Endothelial cell of umbilical vein (primary cell): ENCODE data around the gene GAPVD1. TPM values are rescaled to one million over a fixed set of nuclear protein-coding genes. Genes with fewer than 3 reads are reported as not detected.

Source experiments
- BruUV-seq: library from RNA; stranded (reverse); fragments of 400-500 nt; replicated peaks from 2 replicates; lab custom pipeline; 2021; lab: Mats Ljungman, UMichigan
- CTCF ChIA-PET: fragments of 300-600, 350-600 bp; sonication (Branson Sonifier 250); formaldehyde crosslinking; loops from one replicate; lab custom pipeline; 2021; ENCODE audit warnings: antibody characterized with exemption, inconsistent platforms; lab: Charles Lee
- POLR2A ChIA-PET: fragments of 300-600, 350-600 bp; sonication (Branson Sonifier 250); formaldehyde crosslinking; loops from one replicate; lab custom pipeline; 2021; ENCODE audit warnings: antibody characterized with exemption, inconsistent platforms; lab: Charles Lee
- DNase-seq: peaks from one replicate; pipeline ENCODE4 v3.0.0-alpha.2; 2011; ENCODE audit warnings: low read depth, low spot score
- FAIRE-seq: peaks from 2 replicates; lab custom pipeline; 2011; peaks lifted over from hg19 to GRCh38; lab: Jason Lieb, UNC
- H2AFZ ChIP-seq: 2 replicates; pipeline ENCODE4 v1.6.0; 2012; ENCODE audit warnings: low read depth, low read length, control low read depth, inconsistent platforms
- H3K27ac ChIP-seq: 2 replicates; pipeline ENCODE4 v1.5.1; 2011; ENCODE audit warnings: low read depth, mild to moderate bottlenecking, control low read depth, low read length, moderate library complexity; ENCODE audit not compliant: insufficient read depth
- H3K27me3 ChIP-seq, 2 experiments: 2 replicates each; pipeline versions ENCODE4 v1.6.0 to v1.6.1; 2011; ENCODE audit warnings: low read length in 2 of 2, mixed read lengths in 1 of 2; ENCODE audit not compliant: control insufficient read depth in 2 of 2, insufficient read depth in 2 of 2
- H3K36me3 ChIP-seq, 2 experiments: 2 replicates in 1 of 2; 3 replicates in 1 of 2; pipeline ENCODE4 v1.5.1; 2011; ENCODE audit warnings: low read length in 2 of 2, mild to moderate bottlenecking in 1 of 2, moderate library complexity in 1 of 2; ENCODE audit not compliant: control insufficient read depth in 2 of 2, insufficient read depth in 2 of 2; ENCODE audit errors: extremely low read depth in 1 of 2
- H3K4me1 ChIP-seq: 3 replicates; pipeline ENCODE4 v1.5.1; 2011; ENCODE audit warnings: mild to moderate bottlenecking, low read length; ENCODE audit not compliant: control insufficient read depth, insufficient read depth; ENCODE audit errors: extremely low read depth
- H3K4me2 ChIP-seq: 2 replicates; pipeline ENCODE4 v1.6.1; 2011; ENCODE audit warnings: low read length, control low read depth, mixed read lengths; ENCODE audit not compliant: insufficient read depth
- H3K4me3 ChIP-seq, 3 experiments: fragments of 200-600 bp in 1 of 3; sonication (generic), shearing (Covaris generic) in 1 of 3; replicated peaks in 1 of 3; 2 replicates each; pipeline ENCODE4 v1.5.1; 2011 to 2016; ENCODE audit warnings: control low read depth in 3 of 3, low read length in 3 of 3, mild to moderate bottlenecking in 2 of 3, inconsistent platforms in 1 of 3, low read depth in 1 of 3, moderate library complexity in 1 of 3; ENCODE audit not compliant: insufficient read depth in 1 of 3
- H3K79me2 ChIP-seq: 2 replicates; pipeline ENCODE4 v1.6.0; 2012; ENCODE audit warnings: low read length, inconsistent platforms; ENCODE audit not compliant: control insufficient read depth, insufficient read depth
- H3K9ac ChIP-seq: replicated peaks from 2 replicates; pipeline ENCODE3; 2011; ENCODE audit warnings: low read length, control low read depth; ENCODE audit not compliant: insufficient read depth; ENCODE audit errors: extremely low read depth
- H3K9me1 ChIP-seq: replicated peaks from 3 replicates; pipeline ENCODE4 v1.6.0; 2011; ENCODE audit warnings: mild to moderate bottlenecking, low read length; ENCODE audit not compliant: control insufficient read depth, insufficient read depth; ENCODE audit errors: extremely low read depth
- H3K9me3 ChIP-seq: replicated peaks from 2 replicates; pipeline ENCODE4 v1.5.1; 2012; ENCODE audit warnings: low read length, inconsistent platforms; ENCODE audit not compliant: control insufficient read depth, insufficient read depth
- H4K20me1 ChIP-seq: replicated peaks from 2 replicates; pipeline ENCODE3; 2011; ENCODE audit warnings: mild to moderate bottlenecking, low read length; ENCODE audit not compliant: control insufficient read depth, insufficient read depth; ENCODE audit errors: extremely low read depth
- CTCF ChIP-seq, 2 donors: IDR thresholded peaks; 1 replicate in 1 of 2; 2 replicates in 1 of 2; pipeline ENCODE4 v1.5.1; 2011; ENCODE audit warnings: low read length in 2 of 2, mild to moderate bottlenecking in 2 of 2, moderate library complexity in 2 of 2, control low read depth in 1 of 2, inconsistent platforms in 1 of 2, low read depth in 1 of 2; ENCODE audit not compliant: insufficient read depth in 1 of 2; ENCODE audit errors: extremely low read depth in 1 of 2
- EZH2 ChIP-seq: IDR thresholded peaks from 2 replicates; pipeline ENCODE4 v1.6.1; 2012; ENCODE audit warnings: borderline replicate concordance, low read depth, mild to moderate bottlenecking, moderate library complexity, low read length, inconsistent platforms; ENCODE audit not compliant: severe bottlenecking
- GATA2 ChIP-seq: IDR thresholded peaks from 2 replicates; pipeline ENCODE4 v1.7.0; 2011; ENCODE audit warnings: low read depth, mild to moderate bottlenecking, moderate library complexity, mixed read lengths, low read length; ENCODE audit not compliant: insufficient read length, insufficient read depth
- MYC ChIP-seq: IDR thresholded peaks from one replicate; pipeline ENCODE4 v1.6.1; 2011; ENCODE audit warnings: mild to moderate bottlenecking, low read depth, low read length
- POLR2AphosphoS5 ChIP-seq: IDR thresholded peaks from 2 replicates; pipeline ENCODE4 v1.6.1; 2012; ENCODE audit warnings: low read depth, mild to moderate bottlenecking, control low read depth, low read length, moderate library complexity; ENCODE audit not compliant: insufficient read depth
- dilution Hi-C: fragments of 300-500 bp; cut with MboI; formaldehyde crosslinking; loops from one replicate; pipeline ENCODE4 v1.15.0; 2019; ENCODE audit warnings: low sequenced_read_pairs; ENCODE audit not compliant: extremely low pct_ligation_motif_present
- intact Hi-C: fragments of 100-400 bp; cut with micrococcal nuclease; formaldehyde crosslinking; loops from one replicate; pipeline ENCODE4 v1.10.0; 2022
- polyA plus RNA-seq, 4 experiments: library from polyadenylated mRNA; depleted of rRNA in 3 of 4; stranded (reverse) in 3 of 4; unstranded in 1 of 4; fragments of >200 nt; gene quantifications; 2 replicates each; pipeline versions ENCODE4 v1.2.1 to v1.2.3, GENCODE V29; 2011 to 2012; ENCODE audit warnings: missing spikeins in 1 of 4
- total RNA-seq: library from RNA; stranded (reverse); gene quantifications from 2 replicates; pipeline ENCODE4 v1.2.3, GENCODE V29; 2021

Gene GAPVD1
- total and polyA plus RNA-seq, 2 donors (not counting 3 experiments of a cell fraction or from before 2014, with no cell fraction given), result 10.7 to 53.2 TPM

- FAIRE-seq (no peak), DNase-seq (no peak)
- H3K27ac ChIP-seq, result no peak overlapping the region
- no peak for TF ChIP-seq EZH2
- no peak for TF ChIP-seq GATA2
- TF ChIP-seq POLR2AphosphoS5, result no peak
- no peak for TF ChIP-seq CTCF (IDR thresholded peaks at IDR 0.05; ENCODE audit: extremely low read depth in 1 of 2, insufficient read depth in 1 of 2, low read depth in 1 of 2, low read length in 2 of 2)
- TF ChIP-seq MYC, result no peak
- ChIA-PET POLR2A (no interaction called here), CTCF (no interaction called here)
- H2AFZ ChIP-seq, result no peak overlapping the region
- H3K9me3 ChIP-seq, result no peaks in the 10 kb centered on the region
- no peaks in the 10 kb centered on the region for H3K9me1 ChIP-seq
- no peaks in the 10 kb centered on the region for H3K36me3 ChIP-seq
- H3K4me2 ChIP-seq, result no peak overlapping the region
- no peak overlapping the region for H3K9ac ChIP-seq
- BruUV-seq, result no TSS peak
- H4K20me1 ChIP-seq, result no peaks in the 10 kb centered on the region
- H3K4me1 ChIP-seq, result peaks cover 3% of the 10 kb centered on the region
- no peaks in the 10 kb centered on the region for H3K27me3 ChIP-seq
- intact Hi-C loops (loop anchor here (5.0 to 10.0 kb wide), 3 partner anchors 343 to 1088 kb away; partner anchors contain the start of gene PBX3), dilution Hi-C loops (no loop called here)
- H3K79me2 ChIP-seq, result no peaks in the 10 kb centered on the region
- no peak overlapping the region for H3K4me3 ChIP-seq
Observed at GRCh38 chr9:125404733-125405132, 143.1 kb downstream of the GAPVD1 start.
